PC-9 (cell line): ENCODE results near the gene ARL2BP. TPM values are rescaled to one million over a fixed set of nuclear protein-coding genes. Genes with fewer than 3 reads are reported as not detected.

Experiments used
- BruUV-seq: library from RNA; stranded (reverse); fragments of 400-500 nt; replicated peaks from 2 replicates; lab custom pipeline; 2021; lab: Mats Ljungman, UMichigan
- CTCF ChIA-PET: fragments of 300-600 bp; sonication (Branson Sonifier 250); formaldehyde crosslinking; loops from one replicate; lab custom pipeline; 2022; ENCODE audit warnings: antibody characterized with exemption; lab: Charles Lee
- POLR2A ChIA-PET: fragments of 300-600 bp; sonication (Branson Sonifier 250); formaldehyde crosslinking; loops from one replicate; lab custom pipeline; 2022; ENCODE audit warnings: antibody characterized with exemption; ENCODE audit not compliant: unreplicated experiment; lab: Charles Lee
- DNase-seq, 2 experiments: peaks; one replicate each; pipeline versions ENCODE4 v3.0.0 to v3.0.0-alpha.2; 2015 to 2022; ENCODE audit warnings: mixed read lengths in 1 of 2
- H2AFZ ChIP-seq: fragments of 200-600 bp; sonication (generic); 2 replicates; pipeline ENCODE4 v1.8.1; 2017; ENCODE audit warnings: antibody characterized with exemption
- H3F3A ChIP-seq: fragments of 200-600 bp; sonication (generic); 2 replicates; pipeline ENCODE4 v1.8.1; 2017; ENCODE audit warnings: antibody characterized with exemption, mild to moderate bottlenecking, low read depth; ENCODE audit not compliant: insufficient read depth
- H3K27ac ChIP-seq: fragments of 200-600 bp; sonication (generic); 2 replicates; pipeline ENCODE4 v1.6.1; 2016; ENCODE audit warnings: mixed run types
- H3K27me3 ChIP-seq: fragments of 200-600 bp; sonication (generic); 2 replicates; pipeline ENCODE4 v1.6.1; 2016; ENCODE audit warnings: low read depth, mixed run types; ENCODE audit not compliant: insufficient read depth
- H3K36me3 ChIP-seq: fragments of 200-600 bp; sonication (generic); 2 replicates; pipeline ENCODE4 v1.6.1; 2016; ENCODE audit warnings: low read depth, mixed run types
- H3K4me1 ChIP-seq: fragments of 200-600 bp; sonication (generic); replicated peaks from 2 replicates; pipeline ENCODE4 v1.6.1; 2016; ENCODE audit warnings: mixed run types; ENCODE audit not compliant: insufficient read depth
- H3K4me2 ChIP-seq: fragments of 200-600 bp; sonication (generic); 2 replicates; pipeline ENCODE4 v1.6.1; 2017; ENCODE audit warnings: mixed run types
- H3K4me3 ChIP-seq: fragments of 200-600 bp; sonication (generic); 2 replicates; pipeline ENCODE4 v1.6.1; 2016; ENCODE audit warnings: mixed run types
- H3K79me2 ChIP-seq: fragments of 200-600 bp; sonication (generic); 2 replicates; pipeline ENCODE4 v1.6.1; 2017; ENCODE audit warnings: low read depth, mixed run types
- H3K9me2 ChIP-seq: fragments of 200-600 bp; sonication (generic); 2 replicates; pipeline ENCODE4 v1.8.1; 2017; ENCODE audit warnings: mild to moderate bottlenecking; ENCODE audit not compliant: insufficient read depth
- H3K9me3 ChIP-seq: fragments of 200-600 bp; sonication (generic); 2 replicates; pipeline ENCODE4 v1.8.1; 2016; ENCODE audit warnings: low read depth; ENCODE audit not compliant: insufficient read depth
- H4K20me1 ChIP-seq: fragments of 200-600 bp; sonication (generic); 2 replicates; pipeline ENCODE4 v1.8.1; 2017; ENCODE audit not compliant: insufficient read depth
- EZH2 ChIP-seq: fragments of 200-600 bp; sonication (generic); IDR thresholded peaks from 2 replicates; pipeline ENCODE4 v1.8.0; 2017; ENCODE audit warnings: antibody characterized with exemption, low read depth
- intact Hi-C: fragments of 100-400 bp; cut with micrococcal nuclease; formaldehyde crosslinking; loops from one replicate; pipeline ENCODE4 v1.10.0; 2022; ENCODE audit not compliant: unreplicated experiment
- total RNA-seq: library from RNA; stranded (reverse); gene quantifications from 2 replicates; pipeline ENCODE4 v1.2.3, GENCODE V29; 2021
- TF ChIP-seq, protein P1 (sequence below): fragments of 200-600 bp; sonication (generic); conservative IDR thresholded peaks from 2 replicates; pipeline ENCODE4 v1.6.1; 2017; ENCODE audit warnings: mixed run types, antibody characterized with exemption, mild to moderate bottlenecking, moderate library complexity

Gene ARL2BP
- total RNA-seq, 1 experiment from 2014 or later, result 23.6 TPM

GRCh38 chr16:57268804-57269800 lies 24.0 kb downstream of the ARL2BP start:
- Histone ChIP-seq H3K36me3 (no peaks in the 10 kb centered on the region), H4K20me1 (no peaks in the 10 kb centered on the region), H3K4me3 (no peak overlapping the region), H3F3A (peaks cover 13% of the 10 kb centered on the region; the same call in 1 of the 2 replicates), H3K27me3 (no peaks in the 10 kb centered on the region), H3K79me2 (no peaks in the 10 kb centered on the region), H3K4me2 (no peak overlapping the region), H3K9me2 (no peaks in the 10 kb centered on the region), H3K27ac (no peak overlapping the region), H3K4me1 (peaks cover 20% of the 10 kb centered on the region), H2AFZ (no peak overlapping the region), H3K9me3 (no peaks in the 10 kb centered on the region)
- TF ChIP-seq, protein P1, sequence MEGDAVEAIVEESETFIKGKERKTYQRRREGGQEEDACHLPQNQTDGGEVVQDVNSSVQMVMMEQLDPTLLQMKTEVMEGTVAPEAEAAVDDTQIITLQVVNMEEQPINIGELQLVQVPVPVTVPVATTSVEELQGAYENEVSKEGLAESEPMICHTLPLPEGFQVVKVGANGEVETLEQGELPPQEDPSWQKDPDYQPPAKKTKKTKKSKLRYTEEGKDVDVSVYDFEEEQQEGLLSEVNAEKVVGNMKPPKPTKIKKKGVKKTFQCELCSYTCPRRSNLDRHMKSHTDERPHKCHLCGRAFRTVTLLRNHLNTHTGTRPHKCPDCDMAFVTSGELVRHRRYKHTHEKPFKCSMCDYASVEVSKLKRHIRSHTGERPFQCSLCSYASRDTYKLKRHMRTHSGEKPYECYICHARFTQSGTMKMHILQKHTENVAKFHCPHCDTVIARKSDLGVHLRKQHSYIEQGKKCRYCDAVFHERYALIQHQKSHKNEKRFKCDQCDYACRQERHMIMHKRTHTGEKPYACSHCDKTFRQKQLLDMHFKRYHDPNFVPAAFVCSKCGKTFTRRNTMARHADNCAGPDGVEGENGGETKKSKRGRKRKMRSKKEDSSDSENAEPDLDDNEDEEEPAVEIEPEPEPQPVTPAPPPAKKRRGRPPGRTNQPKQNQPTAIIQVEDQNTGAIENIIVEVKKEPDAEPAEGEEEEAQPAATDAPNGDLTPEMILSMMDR, result no peak
- no peak for TF ChIP-seq EZH2
- ChIA-PET CTCF (no interaction called here), POLR2A (no interaction called here)
- intact Hi-C loops, result no loop called here
- peak in 1 of 2 experiments; percentile 30 for DNase-seq
- BruUV-seq, result no TSS peak

DNA sequence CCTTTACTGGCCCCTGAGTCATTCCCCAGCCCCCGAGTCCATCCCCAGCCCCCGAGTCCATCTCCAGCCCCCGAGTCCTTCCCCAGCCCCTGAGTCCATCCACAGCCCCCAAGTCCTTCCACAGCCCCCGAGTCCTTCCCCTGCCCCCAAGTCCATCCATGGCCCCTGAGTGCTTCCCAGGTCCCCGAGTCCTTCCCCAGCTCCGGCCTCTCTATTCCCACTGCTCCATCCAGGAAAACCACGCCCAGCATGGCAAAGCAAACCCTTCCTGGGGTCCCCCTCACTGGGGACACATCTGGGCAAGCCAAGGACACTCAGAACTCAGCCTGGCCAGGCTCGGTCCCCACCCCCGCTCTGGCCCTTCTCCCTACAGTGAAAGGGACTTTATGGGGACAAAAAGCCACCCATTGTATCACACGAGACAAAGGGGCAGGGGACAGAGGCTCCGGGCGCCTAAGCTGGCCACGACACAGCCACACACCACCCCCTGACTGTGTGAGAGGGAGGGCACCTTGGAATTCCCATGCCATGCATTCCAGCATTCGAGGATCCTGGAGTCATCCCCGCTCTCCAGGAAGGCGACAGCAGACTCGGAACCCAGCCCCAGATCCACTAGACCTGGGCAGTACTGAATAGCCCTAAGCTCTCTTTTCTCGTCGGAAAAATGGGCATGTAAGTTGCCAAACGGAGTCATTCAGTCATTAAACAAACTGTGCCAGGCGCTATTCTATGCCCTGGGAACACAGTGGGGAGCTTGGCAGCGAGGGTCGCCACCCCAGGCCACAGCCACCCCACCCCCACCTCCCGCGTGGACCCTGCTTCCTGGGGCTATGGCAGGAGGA lies 25.4 kb downstream of the ARL2BP start:
- no TSS peak for BruUV-seq
- Histone ChIP-seq H4K20me1 (no peaks in the 10 kb centered on the region), H3K9me3 (no peaks in the 10 kb centered on the region), H3K4me3 (no peak overlapping the region), H3K79me2 (no peaks in the 10 kb centered on the region), H2AFZ (no peak overlapping the region), H3K36me3 (no peaks in the 10 kb centered on the region), H3K27ac (no peak overlapping the region), H3F3A (peaks cover 13% of the 10 kb centered on the region; the same call in 1 of the 2 replicates), H3K27me3 (no peaks in the 10 kb centered on the region), H3K9me2 (no peaks in the 10 kb centered on the region), H3K4me2 (no peak overlapping the region), H3K4me1 (peaks cover 19% of the 10 kb centered on the region)
- TF ChIP-seq, protein P1, result no peak
- no peak for TF ChIP-seq EZH2
- ChIA-PET CTCF (interaction anchor here (0.7 kb wide), 1 partner anchor 90 kb away, joined by 3 read pairs; no protein-coding TSS in a partner anchor), POLR2A (no interaction called here)
- intact Hi-C loops, result no loop called here
- no peak for DNase-seq

DNA sequence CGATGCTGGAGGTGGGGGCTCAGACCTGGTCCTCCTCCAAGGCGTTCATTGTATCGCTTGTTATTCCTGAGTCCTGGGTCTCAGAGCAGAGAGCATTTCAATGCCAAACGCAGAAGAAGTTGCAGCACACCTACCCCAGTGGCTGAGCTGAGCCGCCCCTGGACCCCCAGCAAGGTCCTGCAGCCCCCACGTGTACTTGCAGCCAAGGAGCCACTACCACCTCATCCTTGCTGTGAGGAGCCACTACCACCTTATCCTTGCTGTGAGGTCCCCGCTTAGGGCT lies 25.9 kb downstream of the ARL2BP start:
- POLR2A ChIA-PET, result no interaction called here
- no TSS peak for BruUV-seq

More for the DNA sequence above, 25.9 kb downstream of the ARL2BP start:
- intact Hi-C loops, result no loop called here
- no peaks in the 10 kb centered on the region for H3K27me3 ChIP-seq
- CTCF ChIA-PET, result interaction anchor here (0.7 kb wide), 1 partner anchor 91 kb away, joined by 3 read pairs; no protein-coding TSS in a partner anchor
- no peak overlapping the region for H3K4me3 ChIP-seq
- H3K4me1 ChIP-seq, result peaks cover 14% of the 10 kb centered on the region
- H2AFZ ChIP-seq, result no peak overlapping the region
- H3K36me3 ChIP-seq, result no peaks in the 10 kb centered on the region
- H3K9me3 ChIP-seq, result no peaks in the 10 kb centered on the region
- no peaks in the 10 kb centered on the region for H3K79me2 ChIP-seq
- DNase-seq, result no peak
- H4K20me1 ChIP-seq, result no peaks in the 10 kb centered on the region
- no peak for TF ChIP-seq EZH2
- TF ChIP-seq, protein P1, result no peak
- H3F3A ChIP-seq, result peaks cover 16% of the 10 kb centered on the region; the same call in 1 of the 2 replicates
- no peak overlapping the region for H3K27ac ChIP-seq
- no peaks in the 10 kb centered on the region for H3K9me2 ChIP-seq
- no peak overlapping the region for H3K4me2 ChIP-seq
